ENCODE measurements around the gene STX7.
A peak's percentile ranks its signal among the peaks of the same experiment; 100 is the strongest.
"Not testable (repeated sequence)": the region's sequence is repeated elsewhere in the genome, so short reads cannot be mapped to it uniquely, and the experiment has no call there.

The STX7 gene

DNA sequence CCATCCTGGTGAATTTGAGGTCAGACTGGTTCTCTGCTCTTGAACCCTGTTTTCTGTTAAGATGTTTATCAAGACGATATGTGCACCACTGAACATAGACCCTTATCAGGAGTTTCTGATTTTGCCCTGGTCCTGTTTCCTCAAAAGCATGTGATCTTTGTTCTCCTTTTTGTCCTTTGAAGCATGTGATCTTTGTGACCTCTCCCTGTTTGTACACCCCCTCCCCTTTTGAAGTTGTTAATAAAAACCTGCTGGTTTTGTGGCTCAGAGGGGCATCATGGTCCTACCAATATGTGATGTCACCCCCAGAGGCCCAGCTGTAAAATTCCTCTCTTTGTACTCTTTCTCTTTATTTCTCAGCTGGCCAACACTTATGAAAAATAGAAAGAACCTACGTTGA is 21.6 kb upstream of the STX7 start:
- not testable (repeated sequence) for H3K4ac ChIP-seq (ENCODE audit: low read length); H2AFZ ChIP-seq (ENCODE audit: low read length); H3K14ac ChIP-seq (ENCODE audit: low read length); H3K27ac ChIP-seq (replicated peaks; ENCODE audit: low read length); H3K36me3 ChIP-seq (replicated peaks in 1 of 2; ENCODE audit: control insufficient read depth in 2 of 2, insufficient read depth in 2 of 2, low read length in 2 of 2); H3K27me3 ChIP-seq (ENCODE audit: control insufficient read depth in 3 of 3, insufficient read depth in 3 of 3, low read depth in 1 of 3, low read length in 3 of 3); H3K4me3 ChIP-seq (ENCODE audit: low read length in 2 of 2); H2BK5ac ChIP-seq (ENCODE audit: low read length); H4K8ac ChIP-seq (ENCODE audit: low read depth, low read length); H3K18ac ChIP-seq (ENCODE audit: low read length); H2BK12ac ChIP-seq (ENCODE audit: low read length); H3K79me1 ChIP-seq (ENCODE audit: low read depth, low read length); H3K4me1 ChIP-seq (ENCODE audit: control insufficient read depth in 2 of 2, insufficient read depth in 1 of 2, low read depth in 1 of 2, low read length in 2 of 2); H2BK120ac ChIP-seq (ENCODE audit: low read depth, low read length); H2BK15ac ChIP-seq (ENCODE audit: low read length); DNase-seq (ENCODE audit: low spot score); H3K23ac ChIP-seq (ENCODE audit: low read depth, low read length, poor library complexity); H3K9me3 ChIP-seq (replicated peaks in 1 of 2; ENCODE audit: control insufficient read depth in 2 of 2, insufficient read depth in 1 of 2, low read depth in 1 of 2, low read length in 2 of 2); H4K91ac ChIP-seq (ENCODE audit: low read depth, low read length, poor library complexity); H3K9ac ChIP-seq (ENCODE audit: low read depth, low read length, poor library complexity); H3K4me2 ChIP-seq (ENCODE audit: insufficient read depth, low read length, poor library complexity, severe bottlenecking); H2AK5ac ChIP-seq (ENCODE audit: low read depth, low read length)
- no CpG with 5 or more reads among the region's 2 CpGs for WGBS, 2 donors (ENCODE audit: extremely low coverage in 2 of 2, insufficient read length in 2 of 2, insufficient replicate concordance in 1 of 2)

DNA sequence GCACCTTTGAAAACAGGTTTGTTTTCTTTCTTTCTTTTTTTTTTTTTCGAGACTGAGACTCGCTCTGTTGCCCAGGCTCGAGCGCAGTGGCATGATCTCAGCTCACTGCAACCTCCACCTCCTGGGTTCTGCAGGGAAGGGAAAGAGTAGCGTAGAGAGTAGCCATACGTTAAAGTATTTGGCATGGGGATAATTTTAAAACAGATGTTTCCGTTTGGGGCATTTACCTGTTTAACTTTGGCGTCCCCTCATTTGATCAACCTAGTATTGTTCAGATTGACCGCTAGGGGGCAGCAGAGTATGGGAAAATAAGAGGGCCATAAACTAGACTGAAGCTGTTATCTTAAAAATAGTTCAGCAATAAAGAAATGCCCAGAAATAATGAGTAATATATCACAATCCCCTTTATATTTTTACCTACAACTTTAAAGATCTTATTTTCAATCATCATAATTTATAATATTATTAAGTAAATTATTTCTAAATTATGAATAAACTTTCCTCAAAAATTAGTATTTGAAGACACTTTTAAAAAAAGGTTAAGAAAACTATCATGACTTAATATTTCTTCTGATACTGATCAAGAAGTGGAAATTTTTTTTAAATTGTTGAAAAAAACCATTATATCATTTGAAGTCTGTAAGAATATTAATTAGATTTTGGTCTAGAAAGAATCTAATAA is 17.5 kb upstream of the STX7 start:
- no peak overlapping the region for H3K14ac ChIP-seq (ENCODE audit: low read length)
- DNase-seq (ENCODE audit: low spot score) = peak; percentile 67
- no peak overlapping the region for H3K27ac ChIP-seq (replicated peaks; ENCODE audit: low read length)
- no peak overlapping the region for H3K18ac ChIP-seq (ENCODE audit: low read length)
- no peak overlapping the region for H4K91ac ChIP-seq (ENCODE audit: low read depth, low read length, poor library complexity)
- H3K4ac ChIP-seq (ENCODE audit: low read length) = no peak overlapping the region
- H3K23ac ChIP-seq (ENCODE audit: low read depth, low read length, poor library complexity) = no peak overlapping the region
- no peak overlapping the region for H3K4me2 ChIP-seq (ENCODE audit: insufficient read depth, low read length, poor library complexity, severe bottlenecking)
- H3K4me1 ChIP-seq (ENCODE audit: control insufficient read depth in 2 of 2, insufficient read depth in 1 of 2, low read depth in 1 of 2, low read length in 2 of 2) = peaks cover 0 to 11% of the 10 kb centered on the region in 2 donors
- H4K8ac ChIP-seq (ENCODE audit: low read depth, low read length) = no peak overlapping the region
- no peak overlapping the region for H3K4me3 ChIP-seq (ENCODE audit: low read length in 2 of 2)
- H3K27me3 ChIP-seq (ENCODE audit: control insufficient read depth in 3 of 3, insufficient read depth in 3 of 3, low read depth in 1 of 3, low read length in 3 of 3) = peaks cover 0 to 23% (median 0%) of the 10 kb centered on the region in 3 experiments
- no peak overlapping the region for H2BK15ac ChIP-seq (ENCODE audit: low read length)
- no peak overlapping the region for H2BK5ac ChIP-seq (ENCODE audit: low read length)
- no peak overlapping the region for H2AK5ac ChIP-seq (ENCODE audit: low read depth, low read length)
- no CpG with 5 or more reads among the region's 9 CpGs for WGBS, 2 donors (ENCODE audit: extremely low coverage in 2 of 2, insufficient read length in 2 of 2, insufficient replicate concordance in 1 of 2)
- no peaks in the 10 kb centered on the region for H3K79me1 ChIP-seq (ENCODE audit: low read depth, low read length)
- peak overlapping the region; percentile 65 for H2AFZ ChIP-seq (ENCODE audit: low read length)
- no peak overlapping the region for H3K9ac ChIP-seq (ENCODE audit: low read depth, low read length, poor library complexity)
- H2BK12ac ChIP-seq (ENCODE audit: low read length) = no peak overlapping the region
- H2BK120ac ChIP-seq (ENCODE audit: low read depth, low read length) = no peak overlapping the region
- H3K36me3 ChIP-seq (replicated peaks in 1 of 2; ENCODE audit: control insufficient read depth in 2 of 2, insufficient read depth in 2 of 2, low read length in 2 of 2) = no peaks in the 10 kb centered on the region
- H3K9me3 ChIP-seq (replicated peaks in 1 of 2; ENCODE audit: control insufficient read depth in 2 of 2, insufficient read depth in 1 of 2, low read depth in 1 of 2, low read length in 2 of 2) = no peaks in the 10 kb centered on the region

DNA sequence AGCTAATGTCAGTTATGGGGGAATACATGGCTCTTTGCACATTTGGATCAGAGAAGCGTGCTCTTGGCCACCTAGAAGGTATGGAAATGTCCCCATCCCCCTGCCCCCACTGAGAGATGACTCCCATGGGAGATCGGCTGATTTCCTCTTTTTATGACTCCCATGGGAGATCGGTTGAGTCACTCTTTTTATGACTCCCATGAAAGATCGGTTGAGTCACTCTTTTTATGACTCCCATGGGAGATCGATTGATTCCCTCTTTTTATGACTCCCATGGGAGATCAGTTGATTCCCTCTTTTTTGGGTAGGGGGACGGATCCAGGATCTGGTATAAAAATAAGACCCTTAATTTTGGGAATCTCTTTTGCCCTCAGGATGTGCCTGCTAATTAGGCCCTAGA is 14.9 kb upstream of the STX7 start:
- Histone ChIP-seq H3K9ac (ENCODE audit: low read depth, low read length, poor library complexity) (no peak overlapping the region), H2AK5ac (ENCODE audit: low read depth, low read length) (no peak overlapping the region), H3K27me3 (ENCODE audit: control insufficient read depth in 3 of 3, insufficient read depth in 3 of 3, low read depth in 1 of 3, low read length in 3 of 3) (peaks cover 0 to 23% (median 0%) of the 10 kb centered on the region in 3 experiments), H3K4me3 (ENCODE audit: low read length in 2 of 2) (no peak overlapping the region), H3K27ac (replicated peaks; ENCODE audit: low read length) (no peak overlapping the region), H3K4me2 (ENCODE audit: insufficient read depth, low read length, poor library complexity, severe bottlenecking) (no peak overlapping the region), H2AFZ (ENCODE audit: low read length) (no peak overlapping the region), H3K4ac (ENCODE audit: low read length) (no peak overlapping the region), H2BK15ac (ENCODE audit: low read length) (no peak overlapping the region), H4K8ac (ENCODE audit: low read depth, low read length) (no peak overlapping the region), H4K91ac (ENCODE audit: low read depth, low read length, poor library complexity) (no peak overlapping the region), H3K9me3 (replicated peaks in 1 of 2; ENCODE audit: control insufficient read depth in 2 of 2, insufficient read depth in 1 of 2, low read depth in 1 of 2, low read length in 2 of 2) (no peaks in the 10 kb centered on the region), H3K36me3 (replicated peaks in 1 of 2; ENCODE audit: control insufficient read depth in 2 of 2, insufficient read depth in 2 of 2, low read length in 2 of 2) (no peaks in the 10 kb centered on the region), H3K18ac (ENCODE audit: low read length) (no peak overlapping the region), H2BK5ac (ENCODE audit: low read length) (no peak overlapping the region), H3K23ac (ENCODE audit: low read depth, low read length, poor library complexity) (no peak overlapping the region), H3K4me1 (ENCODE audit: control insufficient read depth in 2 of 2, insufficient read depth in 1 of 2, low read depth in 1 of 2, low read length in 2 of 2) (peaks cover 0 to 11% of the 10 kb centered on the region in 2 donors), H3K14ac (ENCODE audit: low read length) (no peak overlapping the region), H2BK120ac (ENCODE audit: low read depth, low read length) (no peak overlapping the region), H2BK12ac (ENCODE audit: low read length) (no peak overlapping the region), H3K79me1 (ENCODE audit: low read depth, low read length) (no peaks in the 10 kb centered on the region)
- DNase-seq (ENCODE audit: low spot score) = no peak
- WGBS, 2 donors (ENCODE audit: extremely low coverage in 2 of 2, insufficient read length in 2 of 2, insufficient replicate concordance in 1 of 2) = no CpG with 5 or more reads among the region's 6 CpGs

DNA sequence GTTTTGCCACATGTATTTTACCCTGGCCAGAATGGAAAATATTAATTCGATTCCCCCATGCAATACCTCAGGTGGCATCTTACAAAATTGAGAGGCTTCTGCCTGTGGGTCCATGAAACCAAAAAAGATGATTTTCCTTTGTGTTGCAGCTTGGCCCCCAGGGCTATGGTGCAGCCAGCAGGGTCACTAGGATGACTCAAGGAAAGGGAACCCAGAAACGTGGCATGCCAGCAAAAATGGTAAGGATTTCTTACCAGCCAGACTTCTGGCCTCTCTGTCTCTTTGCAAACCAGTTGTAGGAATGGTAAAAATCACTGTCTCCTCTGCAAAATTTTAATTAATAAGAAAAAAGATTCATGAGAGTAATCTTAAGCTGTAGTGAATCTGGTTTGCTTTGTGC is 13.5 kb upstream of the STX7 start:
- Histone ChIP-seq H3K9ac (ENCODE audit: low read depth, low read length, poor library complexity) (no peak overlapping the region), H3K14ac (ENCODE audit: low read length) (no peak overlapping the region), H2BK15ac (ENCODE audit: low read length) (no peak overlapping the region), H2BK12ac (ENCODE audit: low read length) (no peak overlapping the region), H2AFZ (ENCODE audit: low read length) (no peak overlapping the region), H3K18ac (ENCODE audit: low read length) (no peak overlapping the region), H3K4ac (ENCODE audit: low read length) (no peak overlapping the region), H3K4me3 (ENCODE audit: low read length in 2 of 2) (no peak overlapping the region), H2BK5ac (ENCODE audit: low read length) (no peak overlapping the region), H3K4me1 (ENCODE audit: control insufficient read depth in 2 of 2, insufficient read depth in 1 of 2, low read depth in 1 of 2, low read length in 2 of 2) (peaks cover 0 to 11% of the 10 kb centered on the region in 2 donors), H2AK5ac (ENCODE audit: low read depth, low read length) (no peak overlapping the region), H3K27me3 (ENCODE audit: control insufficient read depth in 3 of 3, insufficient read depth in 3 of 3, low read depth in 1 of 3, low read length in 3 of 3) (peaks cover 0 to 23% (median 0%) of the 10 kb centered on the region in 3 experiments), H3K27ac (replicated peaks; ENCODE audit: low read length) (peak overlapping the region; percentile 55), H3K4me2 (ENCODE audit: insufficient read depth, low read length, poor library complexity, severe bottlenecking) (no peak overlapping the region), H4K91ac (ENCODE audit: low read depth, low read length, poor library complexity) (no peak overlapping the region), H2BK120ac (ENCODE audit: low read depth, low read length) (no peak overlapping the region), H3K36me3 (replicated peaks in 1 of 2; ENCODE audit: control insufficient read depth in 2 of 2, insufficient read depth in 2 of 2, low read length in 2 of 2) (no peaks in the 10 kb centered on the region), H3K9me3 (replicated peaks in 1 of 2; ENCODE audit: control insufficient read depth in 2 of 2, insufficient read depth in 1 of 2, low read depth in 1 of 2, low read length in 2 of 2) (no peaks in the 10 kb centered on the region), H4K8ac (ENCODE audit: low read depth, low read length) (no peak overlapping the region), H3K23ac (ENCODE audit: low read depth, low read length, poor library complexity) (no peak overlapping the region), H3K79me1 (ENCODE audit: low read depth, low read length) (no peaks in the 10 kb centered on the region)
- DNase-seq (ENCODE audit: low spot score) = no peak
- WGBS, 2 donors (ENCODE audit: extremely low coverage in 2 of 2, insufficient read length in 2 of 2, insufficient replicate concordance in 1 of 2) = no CpG with 5 or more reads among the region's 2 CpGs
